GM18870 (cell line): ENCODE results near the gene OSBPL3.

Experiments
- ATAC-seq: cut with Tn5 transposase; IDR thresholded peaks from one replicate; pipeline ENCODE4 v1.9.1; 2021; ENCODE audit warnings: moderate library complexity; ENCODE audit not compliant: unreplicated experiment

Gene OSBPL3

DNA sequence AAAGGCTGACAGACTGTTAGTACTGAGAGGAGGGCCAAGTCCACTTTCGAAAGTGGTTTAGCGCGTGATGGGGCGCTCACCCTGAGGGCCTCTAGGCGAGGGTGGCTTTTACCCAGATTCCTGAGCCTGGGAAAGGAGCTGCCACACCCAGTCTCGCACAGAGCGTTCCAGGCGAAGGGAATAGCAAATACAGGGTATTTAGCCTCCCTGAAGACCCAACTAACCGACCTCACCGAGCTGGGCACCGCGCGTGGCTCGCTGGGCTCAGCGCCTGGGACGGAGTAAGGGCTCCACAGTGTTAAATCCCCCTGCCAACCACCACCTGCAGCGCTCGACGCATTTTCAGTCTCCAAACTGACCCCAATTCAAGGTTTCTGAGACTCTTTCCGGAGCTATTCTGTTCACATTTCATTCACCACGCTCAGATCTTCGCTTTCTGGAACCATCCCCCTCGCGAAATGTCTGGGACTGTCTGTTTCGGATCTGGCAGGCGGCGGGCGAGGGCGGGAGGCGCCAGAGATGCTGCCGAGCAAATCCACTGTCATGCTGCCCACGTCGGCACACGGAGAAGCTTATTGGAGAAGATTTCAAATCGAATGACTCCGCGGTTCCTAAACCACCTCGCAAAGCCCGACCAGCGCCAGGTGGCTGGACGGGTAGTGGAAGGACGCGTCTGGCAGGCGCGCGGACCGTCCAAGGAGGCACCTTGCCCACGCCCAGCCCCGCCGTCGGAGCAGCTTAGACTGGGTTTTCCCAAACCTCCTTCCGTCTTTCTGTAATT, 1.4 kb upstream of the OSBPL3 start:
- no peak for ATAC-seq

DNA sequence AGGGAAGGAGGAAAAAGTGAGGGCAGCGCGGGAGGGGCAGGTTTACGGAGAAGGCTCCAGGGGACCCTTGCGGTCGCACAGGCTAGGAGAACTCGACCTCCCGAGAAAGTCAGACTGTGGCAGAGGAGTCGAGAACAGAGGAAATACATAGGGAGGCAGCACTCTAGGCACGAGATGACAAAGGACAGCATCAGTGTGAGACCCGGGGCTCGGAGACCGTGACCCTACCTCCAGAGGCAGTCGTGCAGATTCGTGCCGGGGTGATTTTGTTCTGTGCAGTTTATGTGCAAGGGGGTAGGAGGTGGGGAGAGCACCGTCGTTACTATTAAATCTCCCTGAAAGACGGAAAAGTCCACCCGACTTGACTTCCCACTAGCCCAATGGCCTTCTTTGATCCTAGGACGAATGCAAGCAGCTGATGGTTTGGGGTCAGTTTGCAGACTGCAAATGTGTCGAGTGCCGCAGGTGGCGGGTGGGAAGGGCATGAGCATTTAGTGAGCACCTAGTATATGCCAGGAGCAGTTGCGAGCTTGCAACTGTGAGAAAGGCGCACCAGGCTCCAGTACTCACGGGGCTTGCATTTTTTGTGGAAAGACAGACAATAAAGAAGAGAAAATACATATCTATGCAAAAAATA, 674 bp upstream of the OSBPL3 start:
- ATAC-seq = peak; percentile 11

DNA sequence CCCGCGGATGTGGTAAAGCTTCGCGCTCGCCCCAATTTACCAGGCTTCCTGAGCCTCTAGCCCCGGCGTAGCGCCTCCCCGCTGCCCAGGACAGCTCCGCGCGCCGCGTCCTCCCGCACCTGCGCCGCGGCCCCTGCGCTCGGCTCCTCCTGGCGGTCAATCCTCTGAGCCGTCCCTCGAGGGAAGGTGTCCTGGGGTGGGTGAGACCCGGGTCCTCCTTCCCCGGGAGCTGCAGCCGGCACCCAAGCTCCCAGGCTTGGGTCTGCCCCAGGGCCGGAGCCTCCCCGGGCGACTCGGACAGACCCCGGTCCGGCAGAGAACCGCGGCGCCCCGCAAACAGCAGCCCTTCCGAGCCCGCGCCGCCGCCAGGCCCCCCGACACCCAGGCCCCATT, 512 bp downstream of the OSBPL3 start:
- peak; percentile 30 for ATAC-seq

DNA sequence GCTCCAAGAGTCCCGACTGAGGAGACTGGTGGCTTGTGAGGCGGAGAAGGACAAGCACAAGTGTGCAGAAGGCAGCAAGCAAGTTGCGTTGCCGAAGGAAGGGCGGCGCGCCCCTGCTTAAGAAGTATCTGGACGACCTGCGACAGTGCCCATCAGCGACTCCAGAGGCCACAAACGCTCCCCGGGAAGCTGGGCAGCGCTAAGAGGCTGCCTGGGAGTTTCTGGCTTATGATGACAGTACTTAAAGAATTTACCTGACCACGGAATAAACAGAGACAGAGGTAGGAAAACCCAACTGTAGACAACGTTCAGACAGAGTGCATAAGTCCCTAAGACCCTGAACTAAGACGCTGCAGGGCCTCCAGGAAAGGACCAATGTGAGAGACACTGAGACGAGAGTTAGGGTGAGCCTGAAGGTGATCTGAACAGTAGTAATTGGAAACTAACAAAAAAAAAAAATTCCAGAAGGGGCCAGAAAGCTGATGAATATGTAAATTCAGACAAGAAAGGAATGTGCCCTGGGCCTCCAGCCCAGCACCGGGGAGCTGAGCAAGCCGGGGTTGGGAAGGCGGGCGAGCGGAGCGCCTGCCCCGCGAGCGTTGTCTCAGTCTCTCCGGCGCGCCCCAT, 1.0 kb downstream of the OSBPL3 start:
- no peak for ATAC-seq

DNA sequence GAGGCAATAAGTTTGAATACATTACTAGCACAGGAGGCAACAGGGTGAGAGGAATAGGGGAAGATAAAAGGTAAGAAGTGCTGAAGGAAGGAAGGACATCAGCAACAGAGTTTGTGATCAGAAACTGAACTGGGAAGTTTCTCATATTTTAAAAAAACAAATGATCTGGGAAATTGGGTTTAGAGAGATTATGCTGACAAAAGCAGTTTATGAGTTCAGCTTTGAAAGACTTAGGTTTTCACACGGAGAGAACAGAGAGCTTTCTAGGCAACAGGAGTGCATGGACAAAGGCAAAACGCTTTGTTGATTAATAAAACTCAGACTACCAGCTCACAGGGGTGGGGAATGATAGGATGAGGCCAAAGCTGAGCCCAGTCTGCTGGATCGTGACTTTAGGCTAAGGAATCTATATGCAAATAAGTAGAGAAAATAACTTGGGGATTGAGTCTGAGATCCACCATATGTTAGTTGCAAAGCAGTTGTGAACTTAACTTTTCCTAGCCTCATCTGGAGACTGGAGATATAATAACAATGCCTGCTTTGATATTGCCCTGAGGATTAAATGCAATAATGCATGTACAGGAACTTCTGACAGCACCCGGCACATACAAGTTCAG, 4.2 kb downstream of the OSBPL3 start:
- no peak for ATAC-seq

DNA sequence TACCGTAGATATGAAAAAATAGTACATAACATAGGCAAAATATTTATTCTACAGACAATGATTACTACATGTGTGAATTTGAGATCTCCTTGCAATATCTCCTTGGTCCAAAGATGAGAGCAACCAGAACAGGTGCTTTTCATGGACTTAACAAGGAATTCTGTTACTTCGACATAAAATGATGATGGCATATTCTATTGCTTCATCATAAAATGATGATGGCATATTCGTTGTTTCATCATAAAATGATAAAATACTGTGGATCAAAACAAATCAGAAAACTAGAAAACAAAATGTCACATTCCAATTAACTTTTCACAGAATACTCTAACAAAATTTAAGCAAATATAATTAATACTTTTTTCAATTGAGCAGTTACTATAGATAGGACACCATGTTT, 4.8 kb downstream of the OSBPL3 start:
- no peak for ATAC-seq

DNA sequence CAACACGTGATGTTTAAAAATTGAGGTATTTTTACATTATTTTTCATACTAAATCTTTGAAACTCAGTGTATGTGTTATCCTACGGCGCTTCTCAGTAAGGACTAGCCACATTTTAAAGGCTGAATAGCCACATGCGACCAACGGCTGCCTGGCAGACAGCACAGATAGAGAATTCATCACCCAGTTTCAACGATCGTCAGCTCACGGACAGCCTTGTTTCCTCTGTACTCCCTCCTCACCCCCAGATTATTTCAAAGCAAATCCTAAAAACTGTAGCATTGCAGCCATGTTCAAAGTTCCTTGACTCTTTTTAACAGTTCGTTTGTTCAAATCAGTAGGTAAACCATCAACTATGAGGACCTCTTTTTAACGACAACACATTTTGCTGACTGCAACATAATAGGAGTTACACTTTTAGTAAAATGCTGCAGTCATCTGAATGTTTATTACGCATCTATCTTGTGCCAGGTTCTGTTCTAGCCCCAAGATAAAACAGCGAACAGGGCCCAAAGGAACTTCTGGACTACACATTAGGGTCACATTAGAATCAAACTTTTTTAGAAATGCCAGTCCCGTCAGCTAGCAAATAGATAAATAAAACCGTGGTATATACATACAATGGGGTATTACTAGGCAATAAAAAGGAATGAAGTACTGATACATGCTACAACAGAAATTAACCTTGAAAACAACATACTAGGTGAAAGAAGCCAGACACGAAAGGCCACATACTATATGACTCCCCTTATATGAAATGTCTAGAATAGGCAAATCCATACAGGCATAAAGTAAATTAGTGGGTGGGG, 5.7 kb downstream of the OSBPL3 start:
- no peak for ATAC-seq

DNA sequence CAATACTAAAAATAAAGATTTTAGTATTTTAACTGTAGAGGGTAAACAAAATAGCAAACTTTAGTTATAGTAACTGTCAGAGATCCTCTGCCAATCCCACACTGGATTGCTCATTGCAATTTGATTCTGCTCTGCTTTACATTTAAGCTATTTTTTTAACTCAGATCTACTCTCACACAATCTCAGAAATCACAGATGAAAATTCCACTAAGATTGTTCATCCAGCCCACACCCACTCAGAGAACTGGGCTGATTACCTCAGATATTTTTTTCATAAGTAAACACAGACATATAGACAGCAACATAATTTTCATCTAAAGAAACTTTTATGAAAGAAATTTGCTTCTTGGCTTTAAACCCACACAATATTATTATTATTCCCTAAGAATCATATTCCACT, 7.0 kb downstream of the OSBPL3 start:
- no peak for ATAC-seq

DNA sequence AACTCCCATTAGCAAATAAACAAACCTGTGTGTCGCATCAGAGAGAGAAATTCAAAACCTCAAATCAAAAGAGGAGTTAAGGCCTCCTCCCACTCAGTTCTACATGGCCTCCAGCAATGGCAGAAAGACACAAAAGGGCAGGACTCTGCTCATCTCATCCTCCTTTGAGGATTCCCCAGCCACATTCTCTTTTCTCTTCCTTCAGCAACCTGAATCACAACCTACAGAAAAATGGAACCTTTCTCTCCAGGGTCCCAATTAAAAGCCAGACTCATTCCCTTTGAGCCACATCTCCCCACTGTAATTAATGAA, 7.9 kb downstream of the OSBPL3 start:
- ATAC-seq = no peak

DNA sequence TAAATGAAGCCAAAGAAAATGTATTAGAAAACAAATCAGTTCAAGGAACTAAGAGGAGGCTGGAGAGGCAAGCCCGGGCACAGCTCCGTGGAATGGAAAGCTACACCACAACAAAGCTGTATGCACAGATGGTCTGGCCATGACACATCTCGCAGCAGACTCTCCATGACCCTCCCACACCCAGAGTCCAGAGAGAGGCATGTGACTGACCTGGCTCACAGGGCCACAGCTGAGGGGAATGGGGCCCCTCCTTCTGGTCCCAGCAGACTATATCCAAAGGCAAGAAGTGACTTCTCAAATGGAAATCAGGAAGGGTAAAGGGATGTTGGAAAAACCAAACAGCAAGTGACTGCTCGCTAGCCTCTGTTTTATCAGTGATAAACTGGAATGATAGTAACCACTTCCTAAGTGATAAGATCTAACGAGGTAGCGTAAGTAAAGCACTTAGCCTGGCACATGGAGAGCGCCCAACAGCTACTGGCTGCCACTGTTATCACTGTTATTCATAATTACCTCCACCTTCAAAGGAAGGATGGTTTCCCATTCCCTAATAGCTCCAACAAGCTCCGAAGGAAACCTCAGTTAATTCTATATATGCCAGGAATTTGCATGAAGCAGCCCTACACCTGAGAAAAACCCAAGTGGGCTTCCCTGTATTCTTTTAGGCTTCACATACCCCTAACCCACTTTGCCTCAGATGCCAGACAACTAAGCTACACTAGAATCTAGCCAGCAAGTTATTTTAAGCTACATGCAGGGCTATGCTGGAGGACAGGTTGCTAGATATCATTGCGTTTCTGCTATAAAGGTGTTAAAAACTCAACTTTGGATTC, 8.4 kb downstream of the OSBPL3 start:
- no peak for ATAC-seq

DNA sequence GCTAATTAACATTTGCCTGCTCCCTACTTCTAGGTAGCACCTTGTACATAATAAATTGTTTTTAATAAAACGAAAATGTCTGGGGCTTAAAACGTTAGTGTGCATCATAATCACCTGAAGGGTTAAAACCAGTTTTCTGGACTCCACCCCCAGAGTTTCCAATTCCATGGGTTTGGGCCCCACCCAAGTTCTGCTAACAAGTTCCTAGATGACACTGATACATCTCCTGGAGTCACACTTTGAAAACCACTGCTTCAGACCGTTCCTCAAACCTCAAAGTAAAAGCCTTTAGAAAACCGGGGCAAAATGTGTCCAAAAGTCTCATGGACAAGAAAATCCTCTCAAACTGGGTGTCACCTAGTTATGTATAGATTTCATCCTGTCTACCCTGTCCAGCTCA, 9.3 kb downstream of the OSBPL3 start:
- no peak for ATAC-seq

DNA sequence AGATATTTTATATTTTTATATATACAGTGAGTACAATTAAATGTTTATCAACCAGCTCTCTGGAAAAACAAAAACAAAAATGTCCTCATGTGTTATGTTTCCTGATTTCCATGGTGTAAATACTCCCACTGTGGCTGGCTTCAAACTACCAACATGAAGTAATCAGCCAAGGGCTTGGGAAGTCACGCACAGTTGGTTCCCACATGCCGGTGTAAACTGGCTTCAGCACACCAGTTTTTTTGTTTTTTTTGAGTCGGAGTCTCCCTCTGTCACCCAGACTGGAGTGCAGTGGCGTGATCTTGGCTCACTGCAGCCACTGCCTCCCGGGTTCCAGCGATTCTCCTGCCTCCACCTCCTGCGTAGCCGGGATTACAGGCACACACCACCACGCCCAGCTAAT, 11.8 kb downstream of the OSBPL3 start:
- no peak for ATAC-seq

DNA sequence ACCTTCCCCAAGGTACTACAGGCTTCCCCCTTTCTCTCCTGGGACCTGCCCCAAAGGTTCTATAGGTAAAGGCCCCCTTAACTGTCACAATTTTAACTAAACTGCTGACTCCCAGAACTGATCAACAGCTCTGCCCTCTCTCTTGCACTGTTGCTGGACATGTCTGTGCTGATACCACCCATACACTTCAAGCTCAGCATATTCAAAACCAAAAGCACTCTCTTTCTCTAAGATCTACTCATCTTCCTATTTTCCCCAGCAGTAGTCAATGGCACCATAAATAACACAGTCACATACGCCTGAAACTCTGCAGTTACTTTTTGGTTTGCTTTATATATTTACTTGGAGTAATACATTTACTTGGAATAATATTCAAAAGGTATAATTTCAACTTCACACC, 12.3 kb downstream of the OSBPL3 start:
- no peak for ATAC-seq

DNA sequence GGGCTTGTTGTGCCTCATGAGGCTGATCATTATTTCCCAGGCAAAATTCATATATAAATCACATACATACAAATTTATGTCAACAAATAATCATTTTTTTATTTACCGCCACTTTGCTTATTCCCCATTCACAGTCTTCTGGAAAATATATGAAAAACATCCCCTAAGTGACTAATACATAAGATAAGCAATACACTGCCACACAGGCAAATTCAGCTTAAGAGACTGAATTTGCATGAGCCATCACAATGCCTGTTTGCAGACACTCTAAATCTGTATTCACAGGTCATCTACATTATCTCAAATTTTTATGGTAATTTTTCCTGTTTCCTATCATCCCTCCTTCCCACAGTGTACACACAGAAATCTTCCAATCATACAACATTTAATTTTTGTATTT, 13.2 kb downstream of the OSBPL3 start:
- no peak for ATAC-seq

DNA sequence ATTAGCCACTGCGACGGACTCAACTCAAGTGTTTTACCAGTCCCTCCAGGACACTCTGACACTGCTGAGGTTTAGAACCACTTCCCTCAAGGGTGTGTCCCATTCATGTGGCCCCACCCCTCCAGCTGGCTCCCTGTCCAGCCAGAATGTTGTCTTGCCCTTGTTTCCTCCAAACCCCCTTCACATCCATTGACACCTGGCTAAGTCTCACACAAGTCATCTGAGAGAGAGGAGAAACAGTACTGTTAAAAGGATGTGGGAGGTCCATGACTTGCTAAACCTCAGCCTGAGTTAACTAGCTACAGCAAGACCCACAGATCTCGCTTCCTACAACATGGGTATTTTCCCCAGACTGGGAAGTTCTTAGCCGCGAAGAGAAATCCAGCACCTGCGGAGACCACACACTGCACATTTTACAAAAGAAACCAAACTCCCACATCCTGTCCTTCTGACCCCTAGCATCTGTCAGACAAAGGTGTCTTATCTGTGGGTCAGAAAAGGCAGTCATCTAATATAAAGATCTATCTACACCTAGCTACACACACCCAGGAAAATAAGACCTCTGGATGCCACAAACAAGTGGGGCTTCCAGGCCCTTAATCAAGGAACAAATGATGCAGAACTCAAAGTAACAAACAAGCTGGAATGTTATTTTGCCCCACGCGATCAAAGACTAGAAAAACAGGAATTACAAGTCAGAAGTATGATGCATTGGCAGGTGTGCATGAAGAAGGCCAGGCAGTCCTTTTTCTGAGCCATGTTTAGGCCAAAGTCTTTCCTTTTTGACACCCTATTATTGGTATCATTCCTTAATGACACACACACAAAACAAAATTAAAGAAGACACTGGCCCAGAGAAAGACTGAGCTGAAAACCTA, 13.9 kb downstream of the OSBPL3 start:
- peak; percentile 85 for ATAC-seq

DNA sequence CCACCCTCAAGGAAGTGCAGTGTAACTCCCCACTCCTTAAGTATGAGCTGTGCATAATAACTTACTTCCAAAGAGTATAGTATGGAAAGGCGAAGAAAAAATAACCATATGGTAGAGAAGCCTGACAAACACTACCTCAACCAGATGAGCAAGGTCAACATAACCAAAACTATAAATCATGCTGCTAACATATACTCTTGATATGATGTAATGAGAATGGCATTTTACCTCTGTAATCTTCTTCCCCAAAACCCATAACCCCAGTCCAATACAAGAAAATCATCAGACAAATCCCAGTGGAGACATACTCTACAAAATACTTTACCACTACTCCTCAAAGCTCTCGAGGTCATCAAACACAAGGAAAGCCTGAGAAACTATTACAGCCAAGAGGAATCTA, 15.8 kb downstream of the OSBPL3 start:
- no peak for ATAC-seq

DNA sequence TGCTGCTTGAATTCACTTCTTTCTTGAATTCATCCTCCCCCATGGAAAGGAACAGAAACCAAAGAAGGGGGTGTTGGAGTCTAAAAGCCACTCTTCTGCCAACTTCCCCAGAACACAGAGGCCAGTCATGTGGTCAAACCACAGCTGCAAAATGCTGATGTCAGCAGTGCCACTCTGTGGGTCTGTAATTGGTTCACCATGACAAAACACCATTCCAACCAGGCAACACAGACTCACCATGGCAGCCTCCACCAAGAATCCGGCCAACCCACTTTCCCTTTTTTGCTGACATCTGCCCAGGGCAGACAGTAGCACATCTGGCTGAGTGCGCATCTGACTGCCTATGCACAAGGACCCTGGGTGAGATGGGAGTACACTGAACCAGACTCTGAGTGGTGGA, 16.8 kb downstream of the OSBPL3 start:
- peak; percentile 28 for ATAC-seq

DNA sequence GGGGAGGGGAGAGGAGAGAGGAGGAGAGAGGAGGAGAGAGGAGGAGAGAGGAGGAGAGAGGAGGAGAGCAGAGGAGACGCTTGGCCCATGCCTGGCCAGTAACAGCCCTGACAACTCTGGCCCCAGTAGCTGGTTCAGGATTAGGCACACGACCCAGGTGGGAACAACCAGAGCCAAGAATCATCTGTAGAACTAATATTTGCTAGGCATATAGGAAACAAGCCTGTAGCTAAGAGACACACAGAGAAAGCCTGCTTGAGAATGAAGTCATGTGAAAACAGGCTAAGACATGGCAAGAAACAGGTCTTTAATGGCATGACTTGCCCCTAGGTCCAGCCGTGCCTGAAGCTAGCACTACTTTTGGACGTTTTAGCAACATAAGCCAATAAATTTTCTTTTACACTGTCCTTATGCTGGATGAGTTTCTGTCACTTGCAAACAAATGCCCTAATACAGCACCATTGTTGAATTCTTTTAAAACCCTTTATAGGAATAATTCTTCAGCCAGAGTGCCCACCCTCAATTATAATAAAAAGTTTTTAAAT, 17.5 kb downstream of the OSBPL3 start:
- no peak for ATAC-seq
